ENCODE measurements around the gene ERFL. TPM values are rescaled to one million over a fixed set of nuclear protein-coding genes. Genes with fewer than 3 reads are reported as not detected.

Gene ERFL
- total RNA-seq = not detected in 2 replicates

GRCh38 chr19:41928221-41928683 is at the start of gene ERFL:
Gene ERFL, minus strand, starts transcription at chr19:41928449. Its CDS starts 15,530 bp downstream, at chr19:41912919.

GRCh38 chr19:41959056-41960053 is 31.1 kb upstream of the ERFL start, which contains the start of gene RABAC1:
Gene RABAC1, minus strand, starts transcription at chr19:41959321. Its CDS starts 29 bp downstream, at chr19:41959292.

GRCh38 chr19:41882568-41883462 is 45.4 kb downstream of the ERFL start, which contains the start of gene ARHGEF1:
Gene ARHGEF1, plus strand, starts transcription at chr19:41883184. Its CDS starts 4,899 bp downstream, at chr19:41888083.

GRCh38 chr19:41876847-41877832 is 51.1 kb downstream of the ERFL start, which contains the start of gene CD79A:
Gene CD79A, plus strand, starts transcription at chr19:41877279. Its CDS starts 26 bp downstream, at chr19:41877305.

GRCh38 chr19:41859618-41860418 is 68.4 kb downstream of the ERFL start, which contains the start of gene RPS19:
Gene RPS19, plus strand, starts transcription at chr19:41860255. Its CDS starts 520 bp downstream, at chr19:41860775.

Other genes starting within 250 kb of the ERFL start
- gene CEACAM7, start 240.2 kb downstream of the ERFL start, total RNA-seq = not detected in 2 replicates
- not detected in 2 replicates for gene CEACAM5, start 219.8 kb downstream of the ERFL start, total RNA-seq
- not detected in 2 replicates for gene CEACAM6, start 172.9 kb downstream of the ERFL start, total RNA-seq
- gene CEACAM3, start 131.9 kb downstream of the ERFL start, total RNA-seq = not detected in 2 replicates
- not detected in 2 replicates for gene LYPD4, start 83.8 kb downstream of the ERFL start, total RNA-seq
- gene DMRTC2, start 83.4 kb downstream of the ERFL start, total RNA-seq = not detected in 2 replicates
- 1,340 and 1,492 TPM in 2 replicates for gene RPS19, start 68.2 kb downstream of the ERFL start, total RNA-seq
- gene CD79A, start 51.2 kb downstream of the ERFL start, total RNA-seq = 0.10 and 0.47 TPM in 2 replicates
- 82.4 and 89.8 TPM in 2 replicates for gene ARHGEF1, start 45.3 kb downstream of the ERFL start, total RNA-seq
- 142 and 147 TPM in 2 replicates for gene RABAC1, start 30.9 kb upstream of the ERFL start, total RNA-seq
- gene ATP1A3, start 65.8 kb upstream of the ERFL start, total RNA-seq = not detected in 2 replicates
- not detected in 2 replicates for gene GRIK5, start 141.8 kb upstream of the ERFL start, total RNA-seq
- gene ZNF574, start 147.7 kb upstream of the ERFL start, total RNA-seq = 14.5 and 17.2 TPM in 2 replicates
- 1.00 and 1.9 TPM in 2 replicates for gene POU2F2, start 204.0 kb upstream of the ERFL start, total RNA-seq

All from mammary microvascular endothelial cell (primary cell).